Measurements from ENCODE around the gene RAB40C. TPM values are rescaled to one million over a fixed set of nuclear protein-coding genes. Genes with fewer than 3 reads are reported as not detected.

Gene RAB40C
- total RNA-seq, 1 experiment from 2014 or later: 22.5 TPM

DNA sequence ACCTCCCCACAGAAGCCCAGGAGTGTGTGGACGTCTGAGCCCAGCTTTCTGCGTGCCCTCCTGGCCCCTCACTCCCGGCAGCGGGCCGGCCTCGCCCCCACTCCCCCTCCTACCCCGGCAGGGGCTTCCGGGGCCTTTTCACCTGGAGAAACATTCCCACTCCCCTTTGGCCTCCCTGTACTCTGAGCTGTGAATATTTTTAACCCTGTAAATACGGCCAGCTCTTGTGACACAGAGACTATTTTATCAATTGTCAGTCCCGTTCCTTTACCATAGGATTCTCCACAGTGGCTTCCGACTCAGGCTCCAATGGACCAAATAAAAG is 35.6 kb upstream of the RAB40C start:
- H3K36me3 Mint-ChIP-seq: no peaks in the 10 kb centered on the region
- H3K27me3 Mint-ChIP-seq (ENCODE audit: low read depth): peaks cover 11% of the 10 kb centered on the region
- ChIA-PET POLR2A (no interaction called here), CTCF (interaction anchor here (1.0 kb wide), 1 partner anchor 25 kb away, joined by 3 read pairs; no protein-coding TSS in a partner anchor)
- H3K4me3 Mint-ChIP-seq: no peak overlapping the region
- no peaks in the 10 kb centered on the region for H3K9me3 Mint-ChIP-seq
- DNase-seq (ENCODE audit: low spot score): no peak
- no peak for ATAC-seq
- TF ChIP-seq TEAD4 (CRISPR knock-in tag; IDR thresholded peaks at IDR 0.05) (no peak), KAT7 (CRISPR knock-in tag; IDR thresholded peaks at IDR 0.05; ENCODE audit: borderline replicate concordance) (no peak), SP1 (CRISPR knock-in tag; conservative IDR thresholded peaks at IDR 0.05) (no peak), EMX1 (CRISPR knock-in tag; IDR thresholded peaks at IDR 0.05) (no peak), SMAD3 (CRISPR knock-in tag; IDR thresholded peaks at IDR 0.05; ENCODE audit: borderline replicate concordance) (no peak), CREM (CRISPR knock-in tag; IDR thresholded peaks at IDR 0.05) (no peak), MYBL2 (CRISPR knock-in tag; IDR thresholded peaks at IDR 0.05) (no peak), ETV6 (CRISPR knock-in tag; IDR thresholded peaks at IDR 0.05) (no peak)
- TF ChIP-seq, protein P1, sequence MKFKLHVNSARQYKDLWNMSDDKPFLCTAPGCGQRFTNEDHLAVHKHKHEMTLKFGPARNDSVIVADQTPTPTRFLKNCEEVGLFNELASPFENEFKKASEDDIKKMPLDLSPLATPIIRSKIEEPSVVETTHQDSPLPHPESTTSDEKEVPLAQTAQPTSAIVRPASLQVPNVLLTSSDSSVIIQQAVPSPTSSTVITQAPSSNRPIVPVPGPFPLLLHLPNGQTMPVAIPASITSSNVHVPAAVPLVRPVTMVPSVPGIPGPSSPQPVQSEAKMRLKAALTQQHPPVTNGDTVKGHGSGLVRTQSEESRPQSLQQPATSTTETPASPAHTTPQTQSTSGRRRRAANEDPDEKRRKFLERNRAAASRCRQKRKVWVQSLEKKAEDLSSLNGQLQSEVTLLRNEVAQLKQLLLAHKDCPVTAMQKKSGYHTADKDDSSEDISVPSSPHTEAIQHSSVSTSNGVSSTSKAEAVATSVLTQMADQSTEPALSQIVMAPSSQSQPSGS (CRISPR knock-in tag; IDR thresholded peaks at IDR 0.05; ENCODE audit: borderline replicate concordance, low read depth): no peak
- TF ChIP-seq, protein P2, sequence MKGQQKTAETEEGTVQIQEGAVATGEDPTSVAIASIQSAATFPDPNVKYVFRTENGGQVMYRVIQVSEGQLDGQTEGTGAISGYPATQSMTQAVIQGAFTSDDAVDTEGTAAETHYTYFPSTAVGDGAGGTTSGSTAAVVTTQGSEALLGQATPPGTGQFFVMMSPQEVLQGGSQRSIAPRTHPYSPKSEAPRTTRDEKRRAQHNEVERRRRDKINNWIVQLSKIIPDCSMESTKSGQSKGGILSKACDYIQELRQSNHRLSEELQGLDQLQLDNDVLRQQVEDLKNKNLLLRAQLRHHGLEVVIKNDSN (CRISPR knock-in tag; IDR thresholded peaks at IDR 0.05): no peak
- TF ChIP-seq, protein P3, sequence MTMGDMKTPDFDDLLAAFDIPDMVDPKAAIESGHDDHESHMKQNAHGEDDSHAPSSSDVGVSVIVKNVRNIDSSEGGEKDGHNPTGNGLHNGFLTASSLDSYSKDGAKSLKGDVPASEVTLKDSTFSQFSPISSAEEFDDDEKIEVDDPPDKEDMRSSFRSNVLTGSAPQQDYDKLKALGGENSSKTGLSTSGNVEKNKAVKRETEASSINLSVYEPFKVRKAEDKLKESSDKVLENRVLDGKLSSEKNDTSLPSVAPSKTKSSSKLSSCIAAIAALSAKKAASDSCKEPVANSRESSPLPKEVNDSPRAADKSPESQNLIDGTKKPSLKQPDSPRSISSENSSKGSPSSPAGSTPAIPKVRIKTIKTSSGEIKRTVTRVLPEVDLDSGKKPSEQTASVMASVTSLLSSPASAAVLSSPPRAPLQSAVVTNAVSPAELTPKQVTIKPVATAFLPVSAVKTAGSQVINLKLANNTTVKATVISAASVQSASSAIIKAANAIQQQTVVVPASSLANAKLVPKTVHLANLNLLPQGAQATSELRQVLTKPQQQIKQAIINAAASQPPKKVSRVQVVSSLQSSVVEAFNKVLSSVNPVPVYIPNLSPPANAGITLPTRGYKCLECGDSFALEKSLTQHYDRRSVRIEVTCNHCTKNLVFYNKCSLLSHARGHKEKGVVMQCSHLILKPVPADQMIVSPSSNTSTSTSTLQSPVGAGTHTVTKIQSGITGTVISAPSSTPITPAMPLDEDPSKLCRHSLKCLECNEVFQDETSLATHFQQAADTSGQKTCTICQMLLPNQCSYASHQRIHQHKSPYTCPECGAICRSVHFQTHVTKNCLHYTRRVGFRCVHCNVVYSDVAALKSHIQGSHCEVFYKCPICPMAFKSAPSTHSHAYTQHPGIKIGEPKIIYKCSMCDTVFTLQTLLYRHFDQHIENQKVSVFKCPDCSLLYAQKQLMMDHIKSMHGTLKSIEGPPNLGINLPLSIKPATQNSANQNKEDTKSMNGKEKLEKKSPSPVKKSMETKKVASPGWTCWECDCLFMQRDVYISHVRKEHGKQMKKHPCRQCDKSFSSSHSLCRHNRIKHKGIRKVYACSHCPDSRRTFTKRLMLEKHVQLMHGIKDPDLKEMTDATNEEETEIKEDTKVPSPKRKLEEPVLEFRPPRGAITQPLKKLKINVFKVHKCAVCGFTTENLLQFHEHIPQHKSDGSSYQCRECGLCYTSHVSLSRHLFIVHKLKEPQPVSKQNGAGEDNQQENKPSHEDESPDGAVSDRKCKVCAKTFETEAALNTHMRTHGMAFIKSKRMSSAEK (CRISPR knock-in tag; IDR thresholded peaks at IDR 0.05; ENCODE audit: borderline replicate concordance): no peak
- TF ChIP-seq, protein P4, sequence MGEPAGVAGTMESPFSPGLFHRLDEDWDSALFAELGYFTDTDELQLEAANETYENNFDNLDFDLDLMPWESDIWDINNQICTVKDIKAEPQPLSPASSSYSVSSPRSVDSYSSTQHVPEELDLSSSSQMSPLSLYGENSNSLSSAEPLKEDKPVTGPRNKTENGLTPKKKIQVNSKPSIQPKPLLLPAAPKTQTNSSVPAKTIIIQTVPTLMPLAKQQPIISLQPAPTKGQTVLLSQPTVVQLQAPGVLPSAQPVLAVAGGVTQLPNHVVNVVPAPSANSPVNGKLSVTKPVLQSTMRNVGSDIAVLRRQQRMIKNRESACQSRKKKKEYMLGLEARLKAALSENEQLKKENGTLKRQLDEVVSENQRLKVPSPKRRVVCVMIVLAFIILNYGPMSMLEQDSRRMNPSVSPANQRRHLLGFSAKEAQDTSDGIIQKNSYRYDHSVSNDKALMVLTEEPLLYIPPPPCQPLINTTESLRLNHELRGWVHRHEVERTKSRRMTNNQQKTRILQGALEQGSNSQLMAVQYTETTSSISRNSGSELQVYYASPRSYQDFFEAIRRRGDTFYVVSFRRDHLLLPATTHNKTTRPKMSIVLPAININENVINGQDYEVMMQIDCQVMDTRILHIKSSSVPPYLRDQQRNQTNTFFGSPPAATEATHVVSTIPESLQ (CRISPR knock-in tag; IDR thresholded peaks at IDR 0.05): no peak
- TF ChIP-seq, protein P5, sequence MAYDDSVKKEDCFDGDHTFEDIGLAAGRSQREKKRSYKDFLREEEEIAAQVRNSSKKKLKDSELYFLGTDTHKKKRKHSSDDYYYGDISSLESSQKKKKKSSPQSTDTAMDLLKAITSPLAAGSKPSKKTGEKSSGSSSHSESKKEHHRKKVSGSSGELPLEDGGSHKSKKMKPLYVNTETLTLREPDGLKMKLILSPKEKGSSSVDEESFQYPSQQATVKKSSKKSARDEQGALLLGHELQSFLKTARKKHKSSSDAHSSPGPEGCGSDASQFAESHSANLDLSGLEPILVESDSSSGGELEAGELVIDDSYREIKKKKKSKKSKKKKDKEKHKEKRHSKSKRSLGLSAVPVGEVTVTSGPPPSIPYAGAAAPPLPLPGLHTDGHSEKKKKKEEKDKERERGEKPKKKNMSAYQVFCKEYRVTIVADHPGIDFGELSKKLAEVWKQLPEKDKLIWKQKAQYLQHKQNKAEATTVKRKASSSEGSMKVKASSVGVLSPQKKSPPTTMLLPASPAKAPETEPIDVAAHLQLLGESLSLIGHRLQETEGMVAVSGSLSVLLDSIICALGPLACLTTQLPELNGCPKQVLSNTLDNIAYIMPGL (CRISPR knock-in tag; IDR thresholded peaks at IDR 0.05): no peak
- TF ChIP-seq, protein P6, sequence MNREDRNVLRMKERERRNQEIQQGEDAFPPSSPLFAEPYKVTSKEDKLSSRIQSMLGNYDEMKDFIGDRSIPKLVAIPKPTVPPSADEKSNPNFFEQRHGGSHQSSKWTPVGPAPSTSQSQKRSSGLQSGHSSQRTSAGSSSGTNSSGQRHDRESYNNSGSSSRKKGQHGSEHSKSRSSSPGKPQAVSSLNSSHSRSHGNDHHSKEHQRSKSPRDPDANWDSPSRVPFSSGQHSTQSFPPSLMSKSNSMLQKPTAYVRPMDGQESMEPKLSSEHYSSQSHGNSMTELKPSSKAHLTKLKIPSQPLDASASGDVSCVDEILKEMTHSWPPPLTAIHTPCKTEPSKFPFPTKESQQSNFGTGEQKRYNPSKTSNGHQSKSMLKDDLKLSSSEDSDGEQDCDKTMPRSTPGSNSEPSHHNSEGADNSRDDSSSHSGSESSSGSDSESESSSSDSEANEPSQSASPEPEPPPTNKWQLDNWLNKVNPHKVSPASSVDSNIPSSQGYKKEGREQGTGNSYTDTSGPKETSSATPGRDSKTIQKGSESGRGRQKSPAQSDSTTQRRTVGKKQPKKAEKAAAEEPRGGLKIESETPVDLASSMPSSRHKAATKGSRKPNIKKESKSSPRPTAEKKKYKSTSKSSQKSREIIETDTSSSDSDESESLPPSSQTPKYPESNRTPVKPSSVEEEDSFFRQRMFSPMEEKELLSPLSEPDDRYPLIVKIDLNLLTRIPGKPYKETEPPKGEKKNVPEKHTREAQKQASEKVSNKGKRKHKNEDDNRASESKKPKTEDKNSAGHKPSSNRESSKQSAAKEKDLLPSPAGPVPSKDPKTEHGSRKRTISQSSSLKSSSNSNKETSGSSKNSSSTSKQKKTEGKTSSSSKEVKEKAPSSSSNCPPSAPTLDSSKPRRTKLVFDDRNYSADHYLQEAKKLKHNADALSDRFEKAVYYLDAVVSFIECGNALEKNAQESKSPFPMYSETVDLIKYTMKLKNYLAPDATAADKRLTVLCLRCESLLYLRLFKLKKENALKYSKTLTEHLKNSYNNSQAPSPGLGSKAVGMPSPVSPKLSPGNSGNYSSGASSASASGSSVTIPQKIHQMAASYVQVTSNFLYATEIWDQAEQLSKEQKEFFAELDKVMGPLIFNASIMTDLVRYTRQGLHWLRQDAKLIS (CRISPR knock-in tag; IDR thresholded peaks at IDR 0.05; ENCODE audit: borderline replicate concordance): no peak
- TF ChIP-seq, protein P7, sequence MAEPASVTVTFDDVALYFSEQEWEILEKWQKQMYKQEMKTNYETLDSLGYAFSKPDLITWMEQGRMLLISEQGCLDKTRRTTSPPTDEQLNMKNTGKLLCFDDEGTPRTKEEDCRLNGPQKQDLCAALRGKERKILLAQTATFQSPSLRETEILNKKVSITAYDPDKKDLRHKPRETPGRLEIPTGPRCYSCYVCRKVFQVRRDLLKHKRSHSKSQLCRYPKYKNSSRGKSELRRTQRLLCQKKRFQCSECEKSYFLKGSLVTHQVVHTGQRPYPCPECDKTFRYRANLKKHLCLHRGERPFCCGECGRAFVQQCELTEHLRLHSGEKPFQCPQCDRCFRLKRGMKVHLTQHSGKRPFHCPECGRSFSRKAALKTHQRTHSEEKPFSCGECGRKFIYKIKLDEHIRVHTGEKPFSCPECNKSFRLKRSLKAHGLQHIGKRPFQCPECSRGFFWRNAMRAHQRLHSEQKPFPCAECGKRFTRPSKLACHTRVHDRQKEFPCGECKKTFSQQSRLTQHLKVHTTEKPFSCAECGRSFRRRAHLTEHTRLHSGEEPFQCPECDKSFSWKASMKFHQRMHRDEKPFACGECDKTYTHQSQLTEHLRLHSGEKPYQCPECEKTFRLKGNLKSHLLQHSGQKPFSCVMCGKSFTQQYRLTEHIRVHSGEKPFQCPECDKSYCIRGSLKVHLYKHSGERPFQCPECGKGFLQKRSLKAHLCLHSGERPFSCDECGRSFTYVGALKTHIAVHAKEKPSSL (CRISPR knock-in tag; conservative IDR thresholded peaks at IDR 0.05): no peak
- TF ChIP-seq, protein P8, sequence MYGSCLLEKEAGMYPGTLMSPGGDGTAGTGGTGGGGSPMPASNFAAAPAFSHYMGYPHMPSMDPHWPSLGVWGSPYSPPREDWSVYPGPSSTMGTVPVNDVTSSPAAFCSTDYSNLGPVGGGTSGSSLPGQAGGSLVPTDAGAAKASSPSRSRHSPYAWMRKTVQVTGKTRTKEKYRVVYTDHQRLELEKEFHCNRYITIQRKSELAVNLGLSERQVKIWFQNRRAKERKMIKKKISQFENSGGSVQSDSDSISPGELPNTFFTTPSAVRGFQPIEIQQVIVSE (CRISPR knock-in tag; IDR thresholded peaks at IDR 0.05; ENCODE audit: borderline replicate concordance): no peak
- TF ChIP-seq, protein P9, sequence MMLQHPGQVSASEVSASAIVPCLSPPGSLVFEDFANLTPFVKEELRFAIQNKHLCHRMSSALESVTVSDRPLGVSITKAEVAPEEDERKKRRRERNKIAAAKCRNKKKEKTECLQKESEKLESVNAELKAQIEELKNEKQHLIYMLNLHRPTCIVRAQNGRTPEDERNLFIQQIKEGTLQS (CRISPR knock-in tag; conservative IDR thresholded peaks at IDR 0.05): no peak
- TF ChIP-seq, protein P10, sequence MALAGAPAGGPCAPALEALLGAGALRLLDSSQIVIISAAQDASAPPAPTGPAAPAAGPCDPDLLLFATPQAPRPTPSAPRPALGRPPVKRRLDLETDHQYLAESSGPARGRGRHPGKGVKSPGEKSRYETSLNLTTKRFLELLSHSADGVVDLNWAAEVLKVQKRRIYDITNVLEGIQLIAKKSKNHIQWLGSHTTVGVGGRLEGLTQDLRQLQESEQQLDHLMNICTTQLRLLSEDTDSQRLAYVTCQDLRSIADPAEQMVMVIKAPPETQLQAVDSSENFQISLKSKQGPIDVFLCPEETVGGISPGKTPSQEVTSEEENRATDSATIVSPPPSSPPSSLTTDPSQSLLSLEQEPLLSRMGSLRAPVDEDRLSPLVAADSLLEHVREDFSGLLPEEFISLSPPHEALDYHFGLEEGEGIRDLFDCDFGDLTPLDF (CRISPR knock-in tag; IDR thresholded peaks at IDR 0.05): no peak
- H3K27ac Mint-ChIP-seq: no peak overlapping the region
- no peaks in the 10 kb centered on the region for H3K4me1 Mint-ChIP-seq

Data from WTC11 (cell line).